T-helper 2 cell treated with Interferon-gamma antibody and Interleukin-4, amounts not matched to agents 100 ng/mL and 5 ng/mL, for 36 hours (primary cell): ENCODE measurements around the gene BICD2. TPM values are rescaled to one million over a fixed set of nuclear protein-coding genes. Genes with fewer than 3 reads are reported as not detected.

Experiments
- intact Hi-C: fragments of 100-400 bp; cut with micrococcal nuclease; formaldehyde crosslinking; loops from one replicate; pipeline ENCODE4 v1.15.1; 2023
- total RNA-seq: library from RNA; stranded (reverse); gene quantifications from 2 replicates; pipeline ENCODE4 v1.2.3, GENCODE V29; 2022

Gene BICD2
- total RNA-seq, 1 donor from 2014 or later: 27.4 TPM

GRCh38 chr9:92728831-92729734 lies 35.5 kb downstream of the BICD2 start:
- intact Hi-C loops: no loop called here

GRCh38 chr9:92727716-92728700 lies 36.6 kb downstream of the BICD2 start:
- intact Hi-C loops: no loop called here

GRCh38 chr9:92726971-92727715 lies 37.5 kb downstream of the BICD2 start:
- intact Hi-C loops: no loop called here

GRCh38 chr9:92726348-92726747 lies 38.3 kb downstream of the BICD2 start:
- intact Hi-C loops: no loop called here

- intact Hi-C loops: no loop called here
Observed at GRCh38 chr9:92725766-92726165, 38.9 kb downstream of the BICD2 start.

GRCh38 chr9:92725266-92725545 lies 39.4 kb downstream of the BICD2 start:
- intact Hi-C loops: no loop called here

GRCh38 chr9:92724528-92725265 lies 39.9 kb downstream of the BICD2 start:
- intact Hi-C loops: no loop called here

GRCh38 chr9:92723801-92724323 lies 40.8 kb downstream of the BICD2 start:
- intact Hi-C loops: no loop called here

- intact Hi-C loops: no loop called here
Observed at GRCh38 chr9:92723299-92723625, 41.4 kb downstream of the BICD2 start.

GRCh38 chr9:92722386-92723298 lies 42.0 kb downstream of the BICD2 start:
- intact Hi-C loops: no loop called here

GRCh38 chr9:92721548-92721947 lies 43.1 kb downstream of the BICD2 start:
- intact Hi-C loops: no loop called here

- intact Hi-C loops: no loop called here
Observed at GRCh38 chr9:92720807-92721535, 43.7 kb downstream of the BICD2 start.

- intact Hi-C loops: no loop called here
Observed at GRCh38 chr9:92720209-92720765, 44.3 kb downstream of the BICD2 start.

- intact Hi-C loops: no loop called here
Observed at GRCh38 chr9:92719028-92719647, 45.5 kb downstream of the BICD2 start.

- intact Hi-C loops: no loop called here
Observed at GRCh38 chr9:92718086-92719001, 46.3 kb downstream of the BICD2 start.

GRCh38 chr9:92717201-92718085 lies 47.2 kb downstream of the BICD2 start:
- intact Hi-C loops: loop anchor here (2.0 kb wide), 1 partner anchor 47 kb away; the partner anchor contains the start of gene BICD2
